Loucy (cell line): ENCODE results near the gene TBC1D12.

Experiments used
- CTCF ChIP-seq: fragments of 200-600 bp; sonication (generic); conservative IDR thresholded peaks from 2 replicates; pipeline ENCODE4 v1.5.1; 2014; ENCODE audit warnings: mild to moderate bottlenecking, antibody characterized with exemption, low read length
- EZH2phosphoT487 ChIP-seq: fragments of 200-600 bp; IDR thresholded peaks from 2 replicates; pipeline ENCODE4 v1.6.1; 2018; ENCODE audit warnings: antibody characterized with exemption, mild to moderate bottlenecking, moderate library complexity, borderline replicate concordance

- TF ChIP-seq CTCF, result no peak
- TF ChIP-seq EZH2phosphoT487, result no peak
Observed at GRCh38 chr10:94423627-94424026, 21.3 kb downstream of the TBC1D12 start.
